HEK293 (cell line): Measurements from ENCODE around the gene SPRTN.

ENCODE experiments used
- BCL11A ChIP-seq: fragments of 450-650 bp; formaldehyde crosslinking; IDR thresholded peaks from 2 replicates; pipeline ENCODE4 v1.5.1; 2016; ENCODE audit warnings: low read depth, missing biosample characterization, missing genetic modification characterization
- ZNF184 ChIP-seq: fragments of 450-650 bp; IDR thresholded peaks from 2 replicates; pipeline ENCODE4 v1.5.1; 2018; ENCODE audit warnings: missing biosample characterization, mild to moderate bottlenecking, missing genetic modification characterization
- ZNF239 ChIP-seq: fragments of 450-650 bp; formaldehyde crosslinking; IDR thresholded peaks from 2 replicates; pipeline ENCODE4 v1.5.1; 2016; ENCODE audit warnings: missing biosample characterization, missing genetic modification characterization
- ZNF292 ChIP-seq: fragments of 450-650 bp; formaldehyde crosslinking; IDR thresholded peaks from 2 replicates; pipeline ENCODE4 v1.5.1; 2016; ENCODE audit warnings: low read depth, missing biosample characterization, missing genetic modification characterization, borderline replicate concordance
- ZNF354C ChIP-seq: fragments of 450-650 bp; formaldehyde crosslinking; IDR thresholded peaks from 2 replicates; pipeline ENCODE4 v1.5.1; 2016; ENCODE audit warnings: missing biosample characterization, missing genetic modification characterization, low read depth, borderline replicate concordance
- ZNF549 ChIP-seq: fragments of 450-650 bp; IDR thresholded peaks from 2 replicates; pipeline ENCODE4 v1.5.1; 2018; ENCODE audit warnings: missing biosample characterization, missing genetic modification characterization, mild to moderate bottlenecking, inconsistent platforms, moderate library complexity
- ZNF777 ChIP-seq: fragments of 450-650 bp; formaldehyde crosslinking; IDR thresholded peaks from 2 replicates; pipeline ENCODE4 v1.5.1; 2017; ENCODE audit warnings: missing biosample characterization, missing genetic modification characterization, borderline replicate concordance
- ZXDB ChIP-seq: fragments of 450-650 bp; formaldehyde crosslinking; IDR thresholded peaks from 2 replicates; pipeline ENCODE4 v1.5.1; 2016; ENCODE audit warnings: missing biosample characterization, missing genetic modification characterization
- TF ChIP-seq, protein P1 (sequence below): fragments of 450-650 bp; formaldehyde crosslinking; IDR thresholded peaks from 2 replicates; pipeline ENCODE4 v1.5.1; 2016; ENCODE audit warnings: missing biosample characterization, missing genetic modification characterization
- TF ChIP-seq, protein P2 (sequence below): fragments of 450-650 bp; formaldehyde crosslinking; IDR thresholded peaks from 2 replicates; pipeline ENCODE4 v1.5.1; 2016; ENCODE audit warnings: missing biosample characterization, missing genetic modification characterization
- TF ChIP-seq, protein P3 (sequence below): fragments of 450-650 bp; formaldehyde crosslinking; IDR thresholded peaks from 2 replicates; pipeline ENCODE4 v1.5.1; 2016; ENCODE audit warnings: missing biosample characterization, missing genetic modification characterization
- TF ChIP-seq, protein P4 (sequence below): fragments of 450-650 bp; formaldehyde crosslinking; IDR thresholded peaks from 2 replicates; pipeline ENCODE4 v1.5.1; 2016; ENCODE audit warnings: missing biosample characterization, missing genetic modification characterization
- TF ChIP-seq, protein P5 (sequence below): fragments of 450-650 bp; formaldehyde crosslinking; IDR thresholded peaks from 2 replicates; pipeline ENCODE4 v1.5.1; 2016; ENCODE audit warnings: missing biosample characterization, missing genetic modification characterization, low read depth

DNA sequence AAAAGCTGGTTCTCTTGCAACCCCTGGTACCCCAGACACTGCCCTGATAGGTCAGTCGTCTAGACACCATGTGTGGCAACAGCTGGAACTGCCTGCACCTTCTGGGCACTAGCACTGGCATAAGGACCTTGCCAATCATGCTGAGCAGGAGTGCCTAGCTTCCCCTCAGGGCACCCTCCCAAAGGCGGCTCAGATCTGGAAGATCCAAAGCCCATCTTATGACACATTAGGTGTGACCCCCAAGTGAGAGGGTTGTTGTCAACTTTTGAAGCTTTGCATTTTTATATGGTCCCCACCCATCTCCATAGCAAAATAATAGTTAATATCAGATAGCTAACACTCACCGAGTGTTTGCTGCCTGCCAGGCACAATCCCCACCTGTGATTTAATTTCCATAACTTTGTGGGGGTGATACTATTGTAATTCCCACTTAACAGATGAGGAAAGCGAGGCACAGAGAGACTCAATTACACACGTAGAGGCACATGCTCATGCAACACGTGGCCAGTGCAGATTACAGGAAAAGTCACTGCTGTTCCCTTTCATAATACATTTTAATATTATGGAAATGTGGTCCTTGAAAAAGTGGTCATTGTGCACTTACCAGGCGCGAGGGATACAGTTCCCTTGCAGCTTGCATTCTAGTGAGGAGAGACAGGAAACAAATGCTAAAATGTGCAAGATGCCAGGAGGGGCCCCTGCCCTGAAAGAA is 26.2 kb upstream of the SPRTN start:
- TF ChIP-seq, protein P1, sequence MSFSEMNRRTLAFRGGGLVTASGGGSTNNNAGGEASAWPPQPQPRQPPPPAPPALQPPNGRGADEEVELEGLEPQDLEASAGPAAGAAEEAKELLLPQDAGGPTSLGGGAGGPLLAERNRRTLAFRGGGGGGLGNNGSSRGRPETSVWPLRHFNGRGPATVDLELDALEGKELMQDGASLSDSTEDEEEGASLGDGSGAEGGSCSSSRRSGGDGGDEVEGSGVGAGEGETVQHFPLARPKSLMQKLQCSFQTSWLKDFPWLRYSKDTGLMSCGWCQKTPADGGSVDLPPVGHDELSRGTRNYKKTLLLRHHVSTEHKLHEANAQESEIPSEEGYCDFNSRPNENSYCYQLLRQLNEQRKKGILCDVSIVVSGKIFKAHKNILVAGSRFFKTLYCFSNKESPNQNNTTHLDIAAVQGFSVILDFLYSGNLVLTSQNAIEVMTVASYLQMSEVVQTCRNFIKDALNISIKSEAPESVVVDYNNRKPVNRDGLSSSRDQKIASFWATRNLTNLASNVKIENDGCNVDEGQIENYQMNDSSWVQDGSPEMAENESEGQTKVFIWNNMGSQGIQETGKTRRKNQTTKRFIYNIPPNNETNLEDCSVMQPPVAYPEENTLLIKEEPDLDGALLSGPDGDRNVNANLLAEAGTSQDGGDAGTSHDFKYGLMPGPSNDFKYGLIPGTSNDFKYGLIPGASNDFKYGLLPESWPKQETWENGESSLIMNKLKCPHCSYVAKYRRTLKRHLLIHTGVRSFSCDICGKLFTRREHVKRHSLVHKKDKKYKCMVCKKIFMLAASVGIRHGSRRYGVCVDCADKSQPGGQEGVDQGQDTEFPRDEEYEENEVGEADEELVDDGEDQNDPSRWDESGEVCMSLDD (tag by site-specific recombination), result no peak
- TF ChIP-seq, protein P2, sequence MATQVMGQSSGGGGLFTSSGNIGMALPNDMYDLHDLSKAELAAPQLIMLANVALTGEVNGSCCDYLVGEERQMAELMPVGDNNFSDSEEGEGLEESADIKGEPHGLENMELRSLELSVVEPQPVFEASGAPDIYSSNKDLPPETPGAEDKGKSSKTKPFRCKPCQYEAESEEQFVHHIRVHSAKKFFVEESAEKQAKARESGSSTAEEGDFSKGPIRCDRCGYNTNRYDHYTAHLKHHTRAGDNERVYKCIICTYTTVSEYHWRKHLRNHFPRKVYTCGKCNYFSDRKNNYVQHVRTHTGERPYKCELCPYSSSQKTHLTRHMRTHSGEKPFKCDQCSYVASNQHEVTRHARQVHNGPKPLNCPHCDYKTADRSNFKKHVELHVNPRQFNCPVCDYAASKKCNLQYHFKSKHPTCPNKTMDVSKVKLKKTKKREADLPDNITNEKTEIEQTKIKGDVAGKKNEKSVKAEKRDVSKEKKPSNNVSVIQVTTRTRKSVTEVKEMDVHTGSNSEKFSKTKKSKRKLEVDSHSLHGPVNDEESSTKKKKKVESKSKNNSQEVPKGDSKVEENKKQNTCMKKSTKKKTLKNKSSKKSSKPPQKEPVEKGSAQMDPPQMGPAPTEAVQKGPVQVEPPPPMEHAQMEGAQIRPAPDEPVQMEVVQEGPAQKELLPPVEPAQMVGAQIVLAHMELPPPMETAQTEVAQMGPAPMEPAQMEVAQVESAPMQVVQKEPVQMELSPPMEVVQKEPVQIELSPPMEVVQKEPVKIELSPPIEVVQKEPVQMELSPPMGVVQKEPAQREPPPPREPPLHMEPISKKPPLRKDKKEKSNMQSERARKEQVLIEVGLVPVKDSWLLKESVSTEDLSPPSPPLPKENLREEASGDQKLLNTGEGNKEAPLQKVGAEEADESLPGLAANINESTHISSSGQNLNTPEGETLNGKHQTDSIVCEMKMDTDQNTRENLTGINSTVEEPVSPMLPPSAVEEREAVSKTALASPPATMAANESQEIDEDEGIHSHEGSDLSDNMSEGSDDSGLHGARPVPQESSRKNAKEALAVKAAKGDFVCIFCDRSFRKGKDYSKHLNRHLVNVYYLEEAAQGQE (tag by site-specific recombination), result no peak
- TF ChIP-seq, protein P3, sequence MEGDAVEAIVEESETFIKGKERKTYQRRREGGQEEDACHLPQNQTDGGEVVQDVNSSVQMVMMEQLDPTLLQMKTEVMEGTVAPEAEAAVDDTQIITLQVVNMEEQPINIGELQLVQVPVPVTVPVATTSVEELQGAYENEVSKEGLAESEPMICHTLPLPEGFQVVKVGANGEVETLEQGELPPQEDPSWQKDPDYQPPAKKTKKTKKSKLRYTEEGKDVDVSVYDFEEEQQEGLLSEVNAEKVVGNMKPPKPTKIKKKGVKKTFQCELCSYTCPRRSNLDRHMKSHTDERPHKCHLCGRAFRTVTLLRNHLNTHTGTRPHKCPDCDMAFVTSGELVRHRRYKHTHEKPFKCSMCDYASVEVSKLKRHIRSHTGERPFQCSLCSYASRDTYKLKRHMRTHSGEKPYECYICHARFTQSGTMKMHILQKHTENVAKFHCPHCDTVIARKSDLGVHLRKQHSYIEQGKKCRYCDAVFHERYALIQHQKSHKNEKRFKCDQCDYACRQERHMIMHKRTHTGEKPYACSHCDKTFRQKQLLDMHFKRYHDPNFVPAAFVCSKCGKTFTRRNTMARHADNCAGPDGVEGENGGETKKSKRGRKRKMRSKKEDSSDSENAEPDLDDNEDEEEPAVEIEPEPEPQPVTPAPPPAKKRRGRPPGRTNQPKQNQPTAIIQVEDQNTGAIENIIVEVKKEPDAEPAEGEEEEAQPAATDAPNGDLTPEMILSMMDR (tag by site-specific recombination), result no peak
- TF ChIP-seq ZNF184 (tag by site-specific recombination) (no peak), ZNF549 (tag by site-specific recombination) (no peak), ZNF354C (tag by site-specific recombination) (no peak), ZNF239 (tag by site-specific recombination) (no peak), ZNF292 (tag by site-specific recombination) (no peak), ZNF777 (no peak), ZXDB (tag by site-specific recombination) (no peak), BCL11A (tag by site-specific recombination) (no peak)
- TF ChIP-seq, protein P4, sequence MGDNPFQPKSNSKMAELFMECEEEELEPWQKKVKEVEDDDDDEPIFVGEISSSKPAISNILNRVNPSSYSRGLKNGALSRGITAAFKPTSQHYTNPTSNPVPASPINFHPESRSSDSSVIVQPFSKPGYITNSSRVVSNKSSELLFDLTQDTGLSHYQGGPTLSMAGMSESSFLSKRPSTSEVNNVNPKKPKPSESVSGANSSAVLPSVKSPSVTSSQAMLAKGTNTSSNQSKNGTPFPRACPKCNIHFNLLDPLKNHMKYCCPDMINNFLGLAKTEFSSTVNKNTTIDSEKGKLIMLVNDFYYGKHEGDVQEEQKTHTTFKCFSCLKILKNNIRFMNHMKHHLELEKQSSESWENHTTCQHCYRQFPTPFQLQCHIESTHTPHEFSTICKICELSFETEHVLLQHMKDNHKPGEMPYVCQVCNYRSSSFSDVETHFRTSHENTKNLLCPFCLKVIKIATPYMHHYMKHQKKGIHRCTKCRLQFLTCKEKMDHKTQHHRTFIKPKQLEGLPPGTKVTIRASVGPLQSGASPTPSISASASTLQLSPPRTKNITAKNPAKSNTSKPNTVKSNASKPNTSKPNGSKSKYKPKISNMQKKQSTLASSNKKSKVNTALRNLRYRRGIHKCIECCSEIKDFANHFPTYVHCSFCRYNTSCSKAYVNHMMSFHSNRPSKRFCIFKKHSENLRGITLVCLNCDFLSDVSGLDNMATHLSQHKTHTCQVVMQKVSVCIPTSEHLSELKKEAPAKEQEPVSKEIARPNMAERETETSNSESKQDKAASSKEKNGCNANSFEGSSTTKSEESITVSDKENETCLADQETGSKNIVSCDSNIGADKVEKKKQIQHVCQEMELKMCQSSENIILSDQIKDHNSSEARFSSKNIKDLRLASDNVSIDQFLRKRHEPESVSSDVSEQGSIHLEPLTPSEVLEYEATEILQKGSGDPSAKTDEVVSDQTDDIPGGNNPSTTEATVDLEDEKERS, result no peak
- TF ChIP-seq, protein P5, sequence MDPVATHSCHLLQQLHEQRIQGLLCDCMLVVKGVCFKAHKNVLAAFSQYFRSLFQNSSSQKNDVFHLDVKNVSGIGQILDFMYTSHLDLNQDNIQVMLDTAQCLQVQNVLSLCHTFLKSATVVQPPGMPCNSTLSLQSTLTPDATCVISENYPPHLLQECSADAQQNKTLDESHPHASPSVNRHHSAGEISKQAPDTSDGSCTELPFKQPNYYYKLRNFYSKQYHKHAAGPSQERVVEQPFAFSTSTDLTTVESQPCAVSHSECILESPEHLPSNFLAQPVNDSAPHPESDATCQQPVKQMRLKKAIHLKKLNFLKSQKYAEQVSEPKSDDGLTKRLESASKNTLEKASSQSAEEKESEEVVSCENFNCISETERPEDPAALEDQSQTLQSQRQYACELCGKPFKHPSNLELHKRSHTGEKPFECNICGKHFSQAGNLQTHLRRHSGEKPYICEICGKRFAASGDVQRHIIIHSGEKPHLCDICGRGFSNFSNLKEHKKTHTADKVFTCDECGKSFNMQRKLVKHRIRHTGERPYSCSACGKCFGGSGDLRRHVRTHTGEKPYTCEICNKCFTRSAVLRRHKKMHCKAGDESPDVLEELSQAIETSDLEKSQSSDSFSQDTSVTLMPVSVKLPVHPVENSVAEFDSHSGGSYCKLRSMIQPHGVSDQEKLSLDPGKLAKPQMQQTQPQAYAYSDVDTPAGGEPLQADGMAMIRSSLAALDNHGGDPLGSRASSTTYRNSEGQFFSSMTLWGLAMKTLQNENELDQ (tag by site-specific recombination), result no peak
